Osteocyte (in vitro differentiated cells): ENCODE measurements around the gene TTC7B. TPM values are rescaled to one million over a fixed set of nuclear protein-coding genes. Genes with fewer than 3 reads are reported as not detected.
A peak's percentile ranks its signal among the peaks of the same experiment; 100 is the strongest.

ENCODE experiments used
- DNase-seq: peaks from one replicate; pipeline ENCODE4 v3.0.0; 2021; ENCODE audit warnings: mixed read lengths; ENCODE audit not compliant: unreplicated experiment; ENCODE audit errors: extremely low spot score
- H3K27ac Mint-ChIP-seq: one replicate; pipeline ENCODE4 v1.8.0; 2021; ENCODE audit warnings: mild to moderate bottlenecking, mixed read lengths; ENCODE audit not compliant: unreplicated experiment
- H3K27me3 Mint-ChIP-seq: one replicate; pipeline ENCODE4 v1.8.0; 2021; ENCODE audit warnings: mixed read lengths; ENCODE audit not compliant: unreplicated experiment
- H3K36me3 Mint-ChIP-seq: one replicate; pipeline ENCODE4 v1.8.0; 2021; ENCODE audit warnings: mixed read lengths; ENCODE audit not compliant: unreplicated experiment
- H3K4me1 Mint-ChIP-seq: one replicate; pipeline ENCODE4 v1.8.0; 2021; ENCODE audit warnings: mixed read lengths; ENCODE audit not compliant: unreplicated experiment
- H3K4me3 Mint-ChIP-seq: one replicate; pipeline ENCODE4 v1.8.0; 2021; ENCODE audit warnings: mild to moderate bottlenecking, moderate library complexity, mixed read lengths; ENCODE audit not compliant: unreplicated experiment
- H3K9me3 Mint-ChIP-seq: one replicate; pipeline ENCODE4 v1.8.0; 2021; ENCODE audit warnings: mixed read lengths; ENCODE audit not compliant: unreplicated experiment
- total RNA-seq: library from RNA; stranded (reverse); gene quantifications from 2 replicates; pipeline ENCODE4 v1.2.1, GENCODE V29; 2021
- TF ChIP-seq, protein P1 (sequence below): fragments of 200-600 bp; sonication (generic); IDR thresholded peaks from 2 replicates; pipeline ENCODE4 v1.5.0; 2021; ENCODE audit warnings: antibody characterized with exemption, mild to moderate bottlenecking, moderate library complexity

TTC7B gene
- total RNA-seq, 1 donor from 2014 or later, result 43.2 TPM

DNA sequence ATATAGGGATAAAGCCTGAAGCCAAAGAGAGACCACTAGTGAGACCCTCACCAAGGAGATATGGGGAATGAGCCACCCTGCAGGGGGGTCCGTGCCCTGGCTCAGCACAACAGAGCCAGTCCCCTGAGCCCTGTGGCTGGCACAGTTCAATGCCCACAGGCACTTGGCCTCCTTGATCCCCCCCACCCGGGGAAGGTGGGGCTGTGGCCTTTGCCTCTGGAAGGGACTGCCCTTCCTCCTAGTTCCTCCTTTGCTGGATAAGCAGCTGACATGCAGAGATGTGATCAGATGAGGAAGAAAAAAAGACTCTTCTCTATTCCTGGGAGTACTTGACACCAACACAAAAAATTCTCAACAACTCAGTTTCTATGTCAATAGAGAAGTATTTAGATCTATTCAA is 19.9 kb downstream of the TTC7B start:
- H3K36me3 Mint-ChIP-seq, result peaks cover 1% of the 10 kb centered on the region
- H3K27me3 Mint-ChIP-seq, result no peaks in the 10 kb centered on the region
- peak overlapping the region; percentile 45 for H3K27ac Mint-ChIP-seq
- no peak for DNase-seq
- H3K4me1 Mint-ChIP-seq, result peaks cover 23% of the 10 kb centered on the region
- TF ChIP-seq, protein P1, sequence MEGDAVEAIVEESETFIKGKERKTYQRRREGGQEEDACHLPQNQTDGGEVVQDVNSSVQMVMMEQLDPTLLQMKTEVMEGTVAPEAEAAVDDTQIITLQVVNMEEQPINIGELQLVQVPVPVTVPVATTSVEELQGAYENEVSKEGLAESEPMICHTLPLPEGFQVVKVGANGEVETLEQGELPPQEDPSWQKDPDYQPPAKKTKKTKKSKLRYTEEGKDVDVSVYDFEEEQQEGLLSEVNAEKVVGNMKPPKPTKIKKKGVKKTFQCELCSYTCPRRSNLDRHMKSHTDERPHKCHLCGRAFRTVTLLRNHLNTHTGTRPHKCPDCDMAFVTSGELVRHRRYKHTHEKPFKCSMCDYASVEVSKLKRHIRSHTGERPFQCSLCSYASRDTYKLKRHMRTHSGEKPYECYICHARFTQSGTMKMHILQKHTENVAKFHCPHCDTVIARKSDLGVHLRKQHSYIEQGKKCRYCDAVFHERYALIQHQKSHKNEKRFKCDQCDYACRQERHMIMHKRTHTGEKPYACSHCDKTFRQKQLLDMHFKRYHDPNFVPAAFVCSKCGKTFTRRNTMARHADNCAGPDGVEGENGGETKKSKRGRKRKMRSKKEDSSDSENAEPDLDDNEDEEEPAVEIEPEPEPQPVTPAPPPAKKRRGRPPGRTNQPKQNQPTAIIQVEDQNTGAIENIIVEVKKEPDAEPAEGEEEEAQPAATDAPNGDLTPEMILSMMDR, result no peak
- no peak overlapping the region for H3K4me3 Mint-ChIP-seq
- no peaks in the 10 kb centered on the region for H3K9me3 Mint-ChIP-seq

DNA sequence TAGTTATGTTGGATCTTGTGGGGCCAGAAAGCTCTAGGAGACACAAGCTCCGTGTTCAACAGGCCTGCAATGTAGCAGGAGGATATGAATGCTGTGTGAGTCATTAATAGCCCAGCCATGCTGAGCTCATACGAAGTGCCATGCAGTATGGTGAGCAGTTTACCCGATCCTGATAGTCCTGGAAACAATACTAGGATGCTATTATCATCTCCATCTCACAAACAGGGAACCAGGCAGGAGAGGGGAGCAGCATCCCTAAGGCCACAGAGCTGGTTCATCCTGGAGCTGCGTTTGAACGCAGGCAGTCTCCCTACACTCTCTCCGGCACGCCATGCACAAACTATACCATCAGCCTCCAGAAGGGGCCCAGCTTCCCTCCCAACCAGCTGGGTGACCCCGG is 20.5 kb downstream of the TTC7B start:
- Mint-ChIP-seq H3K27me3 (no peaks in the 10 kb centered on the region), H3K36me3 (peaks cover 1% of the 10 kb centered on the region), H3K4me1 (peaks cover 23% of the 10 kb centered on the region), H3K27ac (no peak overlapping the region), H3K4me3 (no peak overlapping the region), H3K9me3 (no peaks in the 10 kb centered on the region)
- DNase-seq, result no peak
- TF ChIP-seq, protein P1, result no peak

GRCh38 chr14:90791486-90791885 is 24.7 kb downstream of the TTC7B start:
- peaks cover 14% of the 10 kb centered on the region for H3K4me1 Mint-ChIP-seq
- H3K36me3 Mint-ChIP-seq, result peaks cover 1% of the 10 kb centered on the region
- H3K27me3 Mint-ChIP-seq, result no peaks in the 10 kb centered on the region
- H3K27ac Mint-ChIP-seq, result no peak overlapping the region
- no peak overlapping the region for H3K4me3 Mint-ChIP-seq
- DNase-seq, result no peak
- no peaks in the 10 kb centered on the region for H3K9me3 Mint-ChIP-seq
- TF ChIP-seq, protein P1, result no peak

- no peaks in the 10 kb centered on the region for H3K4me1 Mint-ChIP-seq
- TF ChIP-seq, protein P1, result no peak
- no peak for DNase-seq
- no peaks in the 10 kb centered on the region for H3K27me3 Mint-ChIP-seq
- no peak overlapping the region for H3K4me3 Mint-ChIP-seq
- H3K36me3 Mint-ChIP-seq, result peaks cover 8% of the 10 kb centered on the region
- no peaks in the 10 kb centered on the region for H3K9me3 Mint-ChIP-seq
- no peak overlapping the region for H3K27ac Mint-ChIP-seq
These were observed 28.2 kb downstream of the TTC7B start for GRCh38 chr14:90788031-90788430.

DNA sequence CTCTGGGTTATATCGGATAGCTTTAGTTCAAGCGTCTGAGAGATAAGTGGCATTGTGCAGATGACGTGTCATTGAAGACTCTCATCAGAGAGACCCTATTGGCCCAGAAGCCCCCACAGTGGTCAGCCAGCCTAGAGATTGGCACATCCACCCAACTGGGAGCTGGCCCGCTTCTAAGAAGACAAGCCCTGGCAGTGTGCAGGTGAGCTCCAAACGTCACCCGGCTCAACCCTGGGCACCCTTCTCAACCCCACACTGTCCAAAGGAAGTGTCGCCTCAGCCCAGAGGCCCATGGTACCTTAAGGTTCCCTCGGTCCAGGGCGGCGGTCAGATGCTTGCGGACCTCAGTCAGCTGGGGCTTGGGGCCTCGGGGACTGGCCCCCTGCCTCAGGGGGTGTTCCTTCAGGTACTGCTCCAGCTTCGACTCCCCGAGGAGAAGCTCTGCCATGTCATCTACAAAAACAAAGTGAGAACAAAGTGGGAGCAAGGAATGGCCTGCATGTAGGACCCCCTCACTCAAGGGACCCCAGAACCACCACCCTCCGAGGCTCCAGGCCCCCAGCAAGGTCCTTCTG is 30.3 kb downstream of the TTC7B start:
- no peak overlapping the region for H3K4me3 Mint-ChIP-seq
- H3K36me3 Mint-ChIP-seq, result peaks cover 6% of the 10 kb centered on the region
- no peaks in the 10 kb centered on the region for H3K4me1 Mint-ChIP-seq
- no peaks in the 10 kb centered on the region for H3K9me3 Mint-ChIP-seq
- DNase-seq, result no peak
- no peak overlapping the region for H3K27ac Mint-ChIP-seq
- no peaks in the 10 kb centered on the region for H3K27me3 Mint-ChIP-seq
- TF ChIP-seq, protein P1, result no peak
